Hematopoietic multipotent progenitor cell (in vitro differentiated cells): Measurements from ENCODE around the gene PDLIM5. TPM values are rescaled to one million over a fixed set of nuclear protein-coding genes. Genes with fewer than 3 reads are reported as not detected.
"Not testable (repeated sequence)": the region's sequence is repeated elsewhere in the genome, so short reads cannot be mapped to it uniquely, and the experiment has no call there.

Experiments
- DNase-seq, 3 donors: peaks; one replicate each; pipeline ENCODE4 v3.0.0-alpha.2; 2011 to 2015; ENCODE audit warnings: low read depth in 2 of 3, low spot score in 2 of 3
- total RNA-seq: library from RNA; depleted of rRNA; stranded (reverse); fragments of >200 nt; gene quantifications from one replicate; pipeline ENCODE4 v1.2.3, GENCODE V29; 2012

PDLIM5 gene
- total RNA-seq, 1 donor, result 43.6 TPM

DNA sequence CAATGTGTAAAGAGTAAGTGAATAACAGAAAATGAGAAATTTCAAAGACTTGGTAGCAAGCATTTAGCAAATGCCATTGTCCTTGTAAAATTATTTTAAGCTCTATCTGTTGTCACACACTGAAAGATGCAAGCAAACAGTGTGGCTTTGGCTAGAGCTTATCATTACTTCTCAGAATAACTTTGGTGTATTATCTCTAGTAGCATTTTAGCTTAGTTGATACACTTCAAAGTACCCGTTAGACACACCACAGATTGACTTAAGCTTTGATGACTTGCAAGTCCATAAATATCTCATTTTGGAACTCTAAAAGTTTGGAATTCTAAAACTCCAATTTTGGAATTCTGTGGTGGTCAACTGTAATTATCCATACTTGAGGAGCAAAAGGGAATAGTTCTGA, 98.6 kb downstream of the PDLIM5 start:
- DNase-seq, result peak in 2 of 3 donors; percentile 21 to 46

DNA sequence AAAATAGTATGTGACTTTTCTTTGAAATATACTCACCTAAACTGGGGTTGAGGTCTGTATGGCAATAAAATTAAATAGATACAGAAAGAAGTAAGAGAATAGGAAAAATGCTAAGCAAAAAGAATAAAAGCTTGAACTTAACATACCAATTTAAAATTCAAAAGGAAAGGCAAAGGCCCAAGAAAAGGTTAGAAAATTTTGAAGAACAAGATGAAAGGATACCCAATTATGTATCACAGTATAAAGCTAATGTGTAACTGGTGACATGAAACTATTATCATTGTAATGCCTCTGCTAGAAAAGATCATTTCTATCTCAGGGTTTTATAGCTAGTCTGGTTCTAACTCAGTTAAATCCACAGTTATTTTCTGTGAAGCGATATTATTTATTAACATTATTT, 99.1 kb downstream of the PDLIM5 start:
- no peak for DNase-seq

DNA sequence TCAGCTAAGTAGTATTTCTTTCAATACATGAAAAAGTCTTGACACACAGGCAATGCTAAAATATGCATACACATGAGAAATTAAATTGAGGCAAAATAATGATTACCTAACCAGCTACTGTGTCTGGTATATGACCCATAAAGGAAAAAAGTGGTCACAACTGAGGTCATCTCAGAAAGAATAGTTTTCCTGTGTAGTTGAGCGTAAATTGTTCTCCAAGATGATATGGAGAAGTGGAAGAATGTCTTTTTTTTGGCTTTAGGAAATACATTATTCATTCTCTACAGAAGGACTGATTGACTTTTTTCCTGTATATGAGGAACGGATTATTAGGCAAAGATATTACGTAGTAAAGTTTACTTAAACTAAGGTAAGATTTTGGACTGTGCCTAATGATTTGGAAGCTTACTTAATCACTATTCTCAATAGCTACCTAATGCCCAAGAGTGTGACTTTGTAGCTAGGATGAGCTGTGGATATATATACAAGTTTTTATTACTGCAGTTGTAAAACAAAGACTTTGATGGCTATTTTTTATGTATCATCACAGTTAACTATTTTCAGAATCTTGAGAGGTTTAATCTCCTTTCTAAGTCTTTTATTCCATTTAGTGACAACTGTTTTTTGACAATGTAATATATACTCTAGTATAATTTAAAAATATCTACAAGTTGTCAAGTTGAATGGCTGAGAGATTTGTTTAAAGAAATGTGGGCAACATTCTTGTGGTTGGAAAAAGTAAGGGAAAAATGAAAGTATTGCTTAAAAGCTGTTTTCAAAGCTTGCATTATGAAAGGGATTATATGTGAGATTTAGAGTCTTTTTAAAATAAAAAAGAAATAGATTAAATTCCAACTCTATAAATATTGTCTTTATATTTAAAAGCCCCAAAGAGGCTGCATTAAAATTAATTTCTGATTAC, 100.2 kb downstream of the PDLIM5 start:
- no peak for DNase-seq

DNA sequence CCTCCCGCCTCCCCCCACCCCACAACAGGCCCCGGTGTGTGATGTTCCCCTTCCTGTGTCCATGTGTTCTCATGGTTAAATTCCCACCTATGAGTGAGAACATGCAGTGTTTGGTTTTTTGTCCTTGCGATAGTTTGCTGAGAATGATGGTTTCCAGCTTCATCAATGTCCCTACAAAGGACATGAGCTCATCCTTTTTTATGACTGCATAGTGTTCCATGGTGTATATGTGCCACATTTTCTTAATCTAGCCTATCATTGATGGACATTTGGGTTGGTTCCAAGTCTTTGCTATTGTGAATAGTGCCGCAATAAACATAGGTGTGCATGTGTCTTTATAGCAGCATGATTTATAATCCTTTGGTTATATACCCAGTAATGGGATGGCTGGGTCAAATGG, 104.3 kb downstream of the PDLIM5 start:
- not testable (repeated sequence) for DNase-seq

DNA sequence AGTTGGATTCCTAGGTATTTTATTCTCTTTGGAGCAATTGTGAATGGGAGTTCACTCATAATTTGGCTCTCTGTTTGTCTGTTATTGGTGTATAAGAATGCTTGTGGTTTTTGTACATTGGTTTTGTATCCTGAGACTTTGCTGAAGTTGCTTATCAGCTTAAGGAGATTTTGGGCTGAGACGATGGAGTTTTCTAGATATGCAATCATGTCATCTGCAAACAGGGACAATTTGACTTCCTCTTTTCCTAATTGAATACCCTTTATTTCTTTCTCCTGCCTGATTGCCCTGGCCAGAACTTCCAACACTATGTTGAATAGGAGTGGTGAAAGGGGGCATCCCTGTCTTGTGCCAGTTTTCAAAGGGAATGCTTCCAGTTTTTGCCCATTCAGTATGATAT, 105.9 kb downstream of the PDLIM5 start:
- DNase-seq, result not testable (repeated sequence)

DNA sequence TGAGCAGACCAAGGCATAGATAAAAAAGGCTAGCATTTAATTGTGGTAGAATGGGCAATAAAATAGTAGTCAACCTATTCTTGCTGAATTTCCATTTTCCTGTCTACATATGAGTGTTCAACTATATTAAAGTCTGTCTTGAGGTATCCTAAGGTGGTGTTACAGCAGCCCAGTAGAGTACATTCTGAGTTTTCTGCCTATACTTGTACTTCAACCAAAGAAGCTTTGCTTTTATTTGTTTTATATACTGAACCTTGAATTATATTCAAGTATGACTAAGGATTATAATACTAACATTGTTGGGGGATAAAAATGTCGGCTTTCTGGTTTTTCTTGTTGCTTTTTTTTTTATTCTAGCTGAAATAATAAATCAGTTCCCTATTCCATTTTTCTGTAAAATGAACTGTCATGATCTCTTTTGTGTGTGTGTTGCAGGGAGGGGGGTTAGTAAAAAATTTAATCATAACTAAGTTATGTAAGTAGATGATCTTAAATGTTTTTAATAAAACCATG, 106.7 kb downstream of the PDLIM5 start:
- no peak for DNase-seq

DNA sequence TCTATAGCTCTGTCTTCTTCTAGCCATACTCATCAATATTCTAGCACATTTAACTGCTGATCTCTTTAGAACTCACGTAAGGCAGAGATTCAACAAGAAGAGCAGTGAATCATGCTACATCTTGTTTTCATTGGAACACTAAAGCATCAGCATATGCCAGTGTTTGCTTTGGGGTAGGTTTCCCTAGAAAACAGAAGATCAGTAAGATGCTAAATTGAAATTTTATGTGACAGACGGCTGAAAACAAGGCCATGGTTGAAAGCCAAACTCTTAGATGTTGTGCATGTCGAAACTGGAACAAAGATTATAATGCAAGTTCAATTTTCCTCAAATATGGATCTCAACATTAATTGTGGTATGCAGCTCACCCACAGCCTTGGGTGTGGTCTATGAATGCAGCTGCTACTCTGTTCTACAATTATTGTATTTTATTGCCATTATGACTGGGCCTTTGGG, 107.6 kb downstream of the PDLIM5 start:
- DNase-seq, result no peak

DNA sequence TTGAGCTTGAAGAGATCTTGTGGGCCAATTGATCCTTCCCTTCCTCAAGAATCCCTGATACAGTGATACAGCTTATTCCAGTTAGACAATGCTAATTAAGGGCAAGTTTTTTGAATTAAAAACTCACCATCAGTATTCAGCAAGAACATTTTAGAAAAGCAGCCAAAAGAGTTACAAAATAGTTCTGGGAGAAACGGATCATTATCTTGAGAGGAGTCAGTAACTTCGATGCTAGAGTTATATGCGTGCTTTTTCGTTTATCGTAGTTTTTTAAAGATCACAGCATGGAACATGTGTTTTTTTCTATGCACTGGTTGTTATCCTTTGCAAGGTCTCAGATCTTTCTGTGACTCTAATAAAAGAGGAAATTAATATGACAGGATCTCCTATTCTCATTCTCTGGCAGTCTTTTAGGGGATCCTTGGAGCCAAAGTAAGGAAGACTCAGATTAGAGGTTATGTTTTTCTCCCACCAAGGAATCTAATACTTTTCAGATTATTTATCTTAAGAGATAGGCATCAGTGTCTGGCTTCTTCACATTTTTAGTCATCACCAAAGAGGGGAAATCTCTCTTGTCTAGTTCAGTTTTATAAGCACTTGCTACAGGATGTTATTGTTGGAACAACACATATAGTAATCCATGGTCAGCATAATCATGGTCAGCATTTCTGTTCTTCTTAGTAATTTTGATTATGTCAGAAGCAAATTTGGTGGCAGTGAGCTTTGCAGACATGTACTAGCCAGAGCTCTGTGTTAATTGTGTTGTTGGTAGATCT, 109.7 kb downstream of the PDLIM5 start:
- no peak for DNase-seq

DNA sequence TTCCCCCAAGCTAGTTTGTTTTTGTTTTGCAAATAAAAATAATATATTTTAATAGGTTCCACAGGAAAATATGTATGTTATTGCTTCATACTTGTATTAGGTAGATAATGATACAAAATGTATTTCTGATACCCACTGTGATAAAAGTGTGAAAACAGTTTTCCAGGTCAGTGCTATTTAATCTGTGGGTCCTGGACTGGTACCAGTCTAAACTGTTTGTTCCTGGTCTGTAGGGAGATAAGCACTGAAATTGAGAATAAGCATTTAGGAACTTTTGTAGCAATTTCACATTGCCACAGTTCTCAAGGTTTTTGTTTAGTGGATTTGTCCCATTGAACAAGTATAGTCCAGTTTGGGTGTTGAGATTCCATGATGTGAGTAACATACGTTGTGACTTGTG, 110.5 kb downstream of the PDLIM5 start:
- no peak for DNase-seq

DNA sequence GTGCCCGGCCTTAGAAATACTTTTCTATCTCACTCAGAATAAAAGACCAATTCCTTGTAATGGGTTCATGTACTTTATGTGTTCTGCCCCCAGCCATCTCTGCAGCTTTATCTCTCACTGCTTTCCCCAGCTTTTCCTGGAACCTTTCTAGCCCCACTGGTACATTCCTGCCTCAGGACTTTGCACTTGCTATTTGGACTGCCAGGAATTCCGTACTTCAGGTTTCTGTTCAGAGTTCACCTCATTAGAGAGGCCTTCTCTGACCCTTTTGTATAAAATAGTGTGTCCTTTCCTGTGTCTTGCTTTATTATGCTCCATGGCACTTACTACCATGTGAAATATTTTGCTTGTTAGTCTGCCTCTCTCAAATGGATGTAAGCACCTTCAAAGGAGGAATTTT, 112.5 kb downstream of the PDLIM5 start:
- DNase-seq, result no peak

DNA sequence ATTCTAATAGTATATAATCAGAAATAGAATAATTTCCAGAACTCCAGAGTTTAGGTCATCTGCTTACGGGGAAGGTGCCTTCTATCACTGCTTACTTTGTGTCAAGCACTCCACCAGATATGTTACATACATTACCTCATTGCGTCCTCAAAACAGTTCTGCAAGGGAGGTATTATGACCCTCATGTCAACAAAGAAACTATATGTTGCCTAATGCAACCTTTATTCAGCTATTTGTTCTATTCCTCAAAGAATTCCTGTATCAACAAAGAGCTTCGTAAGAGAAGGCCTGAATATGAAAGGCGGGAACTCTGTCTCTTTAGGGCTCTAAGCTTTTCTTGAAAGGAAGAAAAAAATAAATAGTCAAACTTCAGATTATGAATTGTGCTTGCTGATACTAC, 114.7 kb downstream of the PDLIM5 start:
- DNase-seq, result no peak

DNA sequence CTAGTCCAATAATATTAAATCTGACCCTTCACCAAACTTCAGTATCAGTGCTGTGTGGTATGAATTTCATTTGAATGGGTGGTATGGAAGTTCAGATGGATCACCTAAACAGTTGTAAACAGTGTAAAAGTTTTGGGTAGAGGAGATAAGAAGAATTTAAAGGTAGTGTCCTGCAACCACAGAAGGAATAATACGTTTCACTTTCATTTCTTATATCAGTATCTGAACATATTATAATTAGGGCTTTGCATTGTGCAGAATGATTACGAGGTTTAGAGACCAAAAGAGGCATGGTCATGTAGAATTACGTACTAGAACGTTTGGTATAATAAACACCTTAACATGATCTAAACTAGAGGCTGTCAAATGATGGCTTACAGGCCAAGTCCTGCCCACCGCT, 116.1 kb downstream of the PDLIM5 start:
- peak in 2 of 3 donors; percentile 8 to 23 for DNase-seq

DNA sequence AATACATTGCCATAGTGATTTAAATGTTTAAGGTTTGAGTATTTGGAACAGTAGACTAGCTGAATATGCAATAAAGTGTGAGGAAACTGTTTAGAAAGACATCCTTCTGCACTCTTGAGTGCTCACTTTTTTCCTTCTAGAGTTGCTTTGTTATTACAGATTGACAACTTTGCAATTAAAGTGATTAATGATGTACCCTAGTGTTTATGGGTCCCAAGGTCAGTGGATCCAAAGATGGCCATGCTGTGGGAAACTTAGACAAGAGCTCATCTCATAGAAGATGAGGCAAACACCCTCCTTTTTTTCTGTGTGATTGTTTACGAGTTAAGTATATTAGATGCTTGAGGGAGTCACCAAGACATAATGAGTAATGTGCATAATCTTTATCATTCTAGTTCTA, 118.8 kb downstream of the PDLIM5 start:
- no peak for DNase-seq

DNA sequence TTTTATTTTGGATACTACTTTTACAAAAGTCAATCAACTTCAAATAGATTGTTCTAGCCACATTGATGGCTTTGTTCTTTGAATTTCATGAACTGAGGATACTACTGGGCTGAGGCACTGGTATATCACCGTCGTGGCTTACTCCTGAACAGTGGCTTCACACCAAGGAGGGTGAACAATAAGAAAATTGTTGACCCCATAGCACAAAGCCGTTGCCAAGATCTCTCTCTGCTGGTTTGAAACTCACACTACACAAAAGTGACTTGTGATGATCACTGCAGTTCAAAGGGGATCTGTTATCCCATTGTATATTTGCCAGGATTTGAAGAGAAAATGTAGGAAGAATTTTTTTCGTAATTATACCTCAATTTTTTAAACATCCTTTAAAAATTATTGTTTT, 119.6 kb downstream of the PDLIM5 start:
- DNase-seq, result no peak

DNA sequence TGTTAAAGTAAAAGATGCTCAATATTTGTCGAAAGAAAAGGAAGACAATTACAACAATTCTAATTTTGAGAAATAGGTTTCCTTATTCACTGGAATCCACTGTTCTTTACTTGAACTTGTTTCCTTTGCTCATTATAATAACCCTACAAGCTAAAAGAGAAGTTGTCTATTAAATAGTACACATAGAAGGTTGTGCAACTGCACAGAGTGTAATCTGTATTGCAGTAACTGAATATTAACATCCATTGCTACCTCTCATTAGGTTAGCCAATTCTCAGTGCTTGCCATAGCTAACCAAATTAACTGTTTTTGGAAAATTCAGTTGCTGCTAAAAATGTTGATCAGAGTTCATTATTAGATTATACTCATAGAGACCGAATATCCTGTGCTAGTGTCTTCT, 120.0 kb downstream of the PDLIM5 start:
- no peak for DNase-seq

DNA sequence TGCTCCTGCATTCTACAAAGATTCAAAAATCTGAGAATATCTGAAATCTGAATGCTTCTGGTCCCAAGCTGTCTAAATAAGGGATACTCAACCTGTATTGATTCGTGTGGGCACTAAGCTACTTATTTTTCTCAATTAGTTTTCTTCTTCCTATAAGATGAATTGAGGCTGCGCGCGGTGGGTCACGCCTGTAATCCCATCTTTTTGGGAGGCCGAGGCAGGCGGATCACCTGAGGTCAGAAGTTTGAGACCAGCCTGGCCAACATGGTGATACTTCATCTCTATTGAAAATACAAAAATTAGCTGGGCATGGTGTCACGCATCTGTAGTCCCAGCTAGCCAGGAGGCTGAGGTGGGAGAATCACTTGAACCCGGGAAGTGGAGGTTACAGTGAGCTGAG, 122.3 kb downstream of the PDLIM5 start:
- no peak for DNase-seq

DNA sequence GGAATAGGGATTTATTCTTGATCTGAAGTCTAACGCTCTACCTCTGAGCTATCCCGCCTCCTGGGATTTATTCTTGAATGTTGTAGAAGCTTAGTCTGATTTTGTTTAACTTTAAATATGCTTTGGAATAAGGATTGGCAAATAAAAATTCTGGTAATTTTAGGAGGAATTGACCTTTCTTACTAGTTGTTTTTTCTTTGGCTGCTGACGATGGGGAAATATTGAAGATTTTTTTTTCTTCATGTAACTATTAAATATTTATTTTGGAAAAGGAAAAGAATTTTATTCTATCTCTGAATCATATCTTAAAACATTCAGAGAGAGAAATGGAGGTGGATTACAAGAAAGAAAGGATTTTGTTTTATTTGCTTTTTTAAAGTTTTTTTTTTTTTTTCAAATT, 122.9 kb downstream of the PDLIM5 start:
- no peak for DNase-seq

DNA sequence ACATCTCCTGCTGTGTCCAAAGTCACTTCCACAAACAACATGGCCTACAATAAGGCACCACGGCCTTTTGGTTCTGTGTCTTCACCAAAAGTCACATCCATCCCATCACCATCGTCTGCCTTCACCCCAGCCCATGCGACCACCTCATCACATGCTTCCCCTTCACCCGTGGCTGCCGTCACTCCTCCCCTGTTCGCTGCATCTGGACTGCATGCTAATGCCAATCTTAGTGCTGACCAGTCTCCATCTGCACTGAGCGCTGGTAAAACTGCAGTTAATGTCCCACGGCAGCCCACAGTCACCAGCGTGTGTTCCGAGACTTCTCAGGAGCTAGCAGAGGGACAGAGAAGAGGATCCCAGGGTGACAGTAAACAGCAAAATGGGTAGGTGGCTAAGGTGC, 123.9 kb downstream of the PDLIM5 start:
- no peak for DNase-seq

DNA sequence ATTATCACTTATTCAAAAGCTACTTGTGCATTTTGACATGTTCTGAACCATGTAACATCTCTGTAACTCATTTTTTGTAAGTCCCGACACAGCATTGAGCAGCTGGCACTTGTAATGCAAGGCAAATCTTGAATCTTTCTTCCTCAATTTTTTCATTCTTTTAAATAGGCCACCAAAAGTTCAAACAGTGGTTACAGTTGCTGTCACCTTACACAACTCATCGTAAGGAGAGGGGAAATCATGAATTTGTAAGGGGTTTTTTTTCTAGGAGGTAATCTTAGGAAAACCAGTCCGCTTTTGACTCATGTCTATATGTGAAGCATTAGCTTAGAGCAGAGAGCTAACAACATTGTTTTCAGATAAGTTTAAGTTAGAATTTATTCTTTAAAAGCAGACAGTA, 124.5 kb downstream of the PDLIM5 start:
- DNase-seq, result no peak

DNA sequence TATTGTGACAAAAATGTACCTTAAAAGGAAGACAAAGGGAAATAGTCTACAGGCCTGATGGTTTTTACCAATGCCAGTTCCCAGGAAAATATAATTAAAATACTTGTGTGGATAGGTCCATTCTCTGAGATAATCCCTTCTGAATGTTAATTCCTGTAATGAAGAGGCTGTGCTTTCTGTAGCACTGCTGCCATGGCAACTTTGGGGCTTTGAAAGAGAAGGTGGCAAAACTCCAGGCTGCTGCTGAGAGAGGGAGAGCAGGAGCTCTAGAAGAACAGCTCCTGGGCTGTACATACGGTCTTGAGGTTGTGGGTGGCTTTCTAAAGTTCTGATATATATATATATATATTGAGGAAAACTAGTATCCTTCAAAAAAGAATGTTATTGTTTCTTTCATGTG, 125.4 kb downstream of the PDLIM5 start:
- DNase-seq, result no peak

DNA sequence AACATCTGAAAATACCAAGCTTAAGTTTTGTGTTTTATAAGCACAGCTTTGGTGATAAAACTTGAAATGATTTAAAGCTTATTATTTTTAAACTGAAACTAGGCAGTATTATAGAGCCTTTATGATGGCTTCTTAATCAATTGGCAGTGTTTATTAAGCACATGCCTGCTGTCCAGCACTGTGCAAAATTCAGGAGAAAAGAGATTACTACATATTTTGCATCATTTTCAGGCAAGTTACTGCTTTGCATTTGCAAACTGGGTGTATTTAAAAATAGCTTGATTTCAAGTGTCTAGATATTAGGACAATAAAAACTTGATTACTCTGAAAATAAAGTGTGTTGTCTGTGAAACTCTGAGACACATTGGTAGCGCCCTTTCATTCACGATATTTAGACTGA, 126.5 kb downstream of the PDLIM5 start:
- DNase-seq, result no peak

DNA sequence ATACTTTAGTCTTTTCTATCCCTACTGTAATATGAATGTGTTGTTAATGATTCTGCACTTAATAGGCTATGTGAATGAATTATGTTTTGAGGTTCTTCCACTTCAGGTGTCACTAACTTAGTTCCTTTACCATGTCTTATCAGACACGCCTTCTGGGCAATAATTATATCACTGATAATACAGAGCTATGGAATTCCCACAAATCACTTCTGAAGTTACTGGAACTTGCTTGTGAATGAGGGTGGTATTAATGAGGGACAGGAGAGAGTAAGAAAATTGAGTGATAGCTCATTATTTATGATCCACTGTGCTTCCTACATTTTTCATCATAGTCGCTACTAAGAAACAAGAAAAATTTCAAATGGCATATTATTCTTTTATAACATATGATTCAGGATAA, 130.0 kb downstream of the PDLIM5 start:
- no peak for DNase-seq
